Measurements from ENCODE around the gene TBC1D14. TPM values are rescaled to one million over a fixed set of nuclear protein-coding genes. Genes with fewer than 3 reads are reported as not detected.

The TBC1D14 gene
- total and polyA plus RNA-seq, 9 of the 15 experiments (the other 6 are each of a cell fraction or from before 2014, with no cell fraction given) = 2.1 to 59.6 (median 44.8) TPM

DNA sequence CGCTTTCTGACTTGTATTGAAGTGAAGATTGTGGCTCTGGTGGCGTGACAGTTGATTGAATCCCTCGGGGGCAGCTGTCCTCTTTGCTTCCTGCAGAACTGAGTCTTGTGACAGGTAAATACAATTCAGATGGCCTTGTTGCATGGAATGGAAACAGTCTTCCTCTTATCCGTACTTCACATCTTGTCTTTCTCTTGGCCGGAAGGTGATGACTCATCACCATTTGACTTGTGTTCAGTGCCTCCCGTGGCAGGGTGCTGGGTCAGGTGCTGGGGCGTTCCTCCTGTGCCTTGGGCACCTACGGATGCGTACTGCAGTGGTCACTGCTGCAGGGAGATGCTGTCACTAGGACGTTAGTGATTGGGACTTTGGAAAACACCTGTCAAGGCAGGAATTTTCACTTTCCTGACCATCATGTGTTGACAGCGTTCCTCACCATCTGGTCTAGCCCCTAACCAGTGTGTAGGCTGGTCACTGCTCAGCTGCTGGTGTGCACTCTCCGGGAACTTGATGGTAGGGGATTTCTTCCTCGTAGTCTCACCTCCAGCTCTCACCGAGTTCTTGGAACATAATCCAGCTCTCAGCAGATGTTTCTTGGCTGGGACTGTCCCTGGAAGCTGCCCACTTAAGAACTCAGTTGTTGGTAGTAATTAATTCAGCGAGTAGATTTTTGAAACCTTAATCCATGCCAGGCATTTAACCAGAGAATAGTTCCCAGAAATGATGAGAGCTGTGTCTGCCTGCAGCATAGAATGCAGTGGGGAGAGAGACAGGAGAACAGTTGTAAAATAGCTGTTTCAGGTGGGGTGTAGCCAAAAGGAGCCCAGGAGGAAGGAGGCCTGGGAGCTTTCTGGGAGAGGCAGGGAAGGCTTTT lies 7.2 kb downstream of the TBC1D14 start (continued):
- peak; percentile 8; the same call in 1 of the 2 replicates for TF ChIP-seq KLF6 (CRISPR knock-in tag; IDR thresholded peaks at IDR 0.05; ENCODE audit: borderline replicate concordance)
- TF ChIP-seq ILF3 (IDR thresholded peaks at IDR 0.05; ENCODE audit: borderline replicate concordance) = no peak
- TF ChIP-seq KAT8 (IDR thresholded peaks at IDR 0.05; ENCODE audit: low read depth) = no peak
- no peak for TF ChIP-seq ZNF124 (CRISPR knock-in tag; IDR thresholded peaks at IDR 0.05)
- TF ChIP-seq TAF9B (IDR thresholded peaks at IDR 0.05; ENCODE audit: partially characterized antibody) = no peak
- TF ChIP-seq, protein P1, sequence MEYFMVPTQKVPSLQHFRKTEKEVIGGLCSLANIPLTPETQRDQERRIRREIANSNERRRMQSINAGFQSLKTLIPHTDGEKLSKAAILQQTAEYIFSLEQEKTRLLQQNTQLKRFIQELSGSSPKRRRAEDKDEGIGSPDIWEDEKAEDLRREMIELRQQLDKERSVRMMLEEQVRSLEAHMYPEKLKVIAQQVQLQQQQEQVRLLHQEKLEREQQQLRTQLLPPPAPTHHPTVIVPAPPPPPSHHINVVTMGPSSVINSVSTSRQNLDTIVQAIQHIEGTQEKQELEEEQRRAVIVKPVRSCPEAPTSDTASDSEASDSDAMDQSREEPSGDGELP (CRISPR knock-in tag; IDR thresholded peaks at IDR 0.05; ENCODE audit: borderline replicate concordance) = peak; percentile 89
- TF ChIP-seq ZNF668 (CRISPR knock-in tag; IDR thresholded peaks at IDR 0.05) = 0 out of 2 replicates have a peak, but pooled peaks have one; percentile 41
- no peak for TF ChIP-seq ID3 (CRISPR knock-in tag; IDR thresholded peaks at IDR 0.05)
- TF ChIP-seq ID3 (tag; IDR thresholded peaks at IDR 0.05) = 0 out of 2 replicates have a peak, but pooled peaks have one; percentile 62
- no peak for TF ChIP-seq U2AF1 (optimal IDR thresholded peaks at IDR 0.05; ENCODE audit: low read depth, low read length)
- TF ChIP-seq POLR2A (conservative IDR thresholded peaks at IDR 0.05) = 0 out of 2 replicates have a peak, but pooled peaks have one; percentile 32
- TF ChIP-seq, protein P2, sequence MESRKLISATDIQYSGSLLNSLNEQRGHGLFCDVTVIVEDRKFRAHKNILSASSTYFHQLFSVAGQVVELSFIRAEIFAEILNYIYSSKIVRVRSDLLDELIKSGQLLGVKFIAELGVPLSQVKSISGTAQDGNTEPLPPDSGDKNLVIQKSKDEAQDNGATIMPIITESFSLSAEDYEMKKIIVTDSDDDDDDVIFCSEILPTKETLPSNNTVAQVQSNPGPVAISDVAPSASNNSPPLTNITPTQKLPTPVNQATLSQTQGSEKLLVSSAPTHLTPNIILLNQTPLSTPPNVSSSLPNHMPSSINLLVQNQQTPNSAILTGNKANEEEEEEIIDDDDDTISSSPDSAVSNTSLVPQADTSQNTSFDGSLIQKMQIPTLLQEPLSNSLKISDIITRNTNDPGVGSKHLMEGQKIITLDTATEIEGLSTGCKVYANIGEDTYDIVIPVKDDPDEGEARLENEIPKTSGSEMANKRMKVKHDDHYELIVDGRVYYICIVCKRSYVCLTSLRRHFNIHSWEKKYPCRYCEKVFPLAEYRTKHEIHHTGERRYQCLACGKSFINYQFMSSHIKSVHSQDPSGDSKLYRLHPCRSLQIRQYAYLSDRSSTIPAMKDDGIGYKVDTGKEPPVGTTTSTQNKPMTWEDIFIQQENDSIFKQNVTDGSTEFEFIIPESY (CRISPR knock-in tag; IDR thresholded peaks at IDR 0.05) = no peak
- peak; percentile 97 for TF ChIP-seq ETV1 (tag; conservative IDR thresholded peaks at IDR 0.05; ENCODE audit: low read depth)
- TF ChIP-seq MCM5 (IDR thresholded peaks at IDR 0.05; ENCODE audit: low read depth) = no peak
- peak; percentile 71; the same call in 1 of the 2 replicates for TF ChIP-seq ZBED1 (IDR thresholded peaks at IDR 0.05)
- TF ChIP-seq TAF15 (IDR thresholded peaks at IDR 0.05; ENCODE audit: low read depth, low read length) = no peak
- TF ChIP-seq JUND (IDR thresholded peaks at IDR 0.05; ENCODE audit: borderline replicate concordance, low read depth, low read length) = peak; percentile 100
- peak; percentile 100 for TF ChIP-seq JUND (tag; IDR thresholded peaks at IDR 0.05; ENCODE audit: borderline replicate concordance, low read depth, low read length)
- TF ChIP-seq ZBTB9 (CRISPR knock-in tag; IDR thresholded peaks at IDR 0.05) = 0 out of 2 replicates have a peak, but pooled peaks have one; percentile 20
- TF ChIP-seq ZNF354B (CRISPR knock-in tag; IDR thresholded peaks at IDR 0.05) = no peak
- peak; percentile 39; the same call in 1 of the 2 replicates for TF ChIP-seq MXI1 (IDR thresholded peaks at IDR 0.05; ENCODE audit: low read depth, low read length)
- no peak for TF ChIP-seq STAG1 (CRISPR knock-in tag; IDR thresholded peaks at IDR 0.05; ENCODE audit: borderline replicate concordance)
- no peak for TF ChIP-seq MTF1 (CRISPR knock-in tag; IDR thresholded peaks at IDR 0.05; ENCODE audit: borderline replicate concordance)
- peak; percentile 56; the same call in 1 of the 2 replicates for TF ChIP-seq L3MBTL2 (IDR thresholded peaks at IDR 0.05)
- TF ChIP-seq NEUROD1 (IDR thresholded peaks at IDR 0.05; ENCODE audit: borderline replicate concordance, low read depth, low read length, partially characterized antibody) = peak; percentile 85

Measured in K562 (cell line).